K562 treated with DMSO at 1 percent for 12 hours (cell line): ENCODE data around the gene JAML. TPM values are rescaled to one million over a fixed set of nuclear protein-coding genes. Genes with fewer than 3 reads are reported as not detected.

Experiments used
- total RNA-seq: library from RNA; unstranded; fragments of 300-600 nt; gene quantifications from 2 replicates; pipeline ENCODE4 v1.2.3, GENCODE V29; 2022; ENCODE audit not compliant: insufficient read depth

JAML gene
- total RNA-seq = not detected in 2 replicates

GRCh38 chr11:118224511-118225188, at the start of gene JAML:
JAML (minus strand) TSS chr11:118225011; CDS start chr11:118214866, 10,145 bp downstream.

DNA sequence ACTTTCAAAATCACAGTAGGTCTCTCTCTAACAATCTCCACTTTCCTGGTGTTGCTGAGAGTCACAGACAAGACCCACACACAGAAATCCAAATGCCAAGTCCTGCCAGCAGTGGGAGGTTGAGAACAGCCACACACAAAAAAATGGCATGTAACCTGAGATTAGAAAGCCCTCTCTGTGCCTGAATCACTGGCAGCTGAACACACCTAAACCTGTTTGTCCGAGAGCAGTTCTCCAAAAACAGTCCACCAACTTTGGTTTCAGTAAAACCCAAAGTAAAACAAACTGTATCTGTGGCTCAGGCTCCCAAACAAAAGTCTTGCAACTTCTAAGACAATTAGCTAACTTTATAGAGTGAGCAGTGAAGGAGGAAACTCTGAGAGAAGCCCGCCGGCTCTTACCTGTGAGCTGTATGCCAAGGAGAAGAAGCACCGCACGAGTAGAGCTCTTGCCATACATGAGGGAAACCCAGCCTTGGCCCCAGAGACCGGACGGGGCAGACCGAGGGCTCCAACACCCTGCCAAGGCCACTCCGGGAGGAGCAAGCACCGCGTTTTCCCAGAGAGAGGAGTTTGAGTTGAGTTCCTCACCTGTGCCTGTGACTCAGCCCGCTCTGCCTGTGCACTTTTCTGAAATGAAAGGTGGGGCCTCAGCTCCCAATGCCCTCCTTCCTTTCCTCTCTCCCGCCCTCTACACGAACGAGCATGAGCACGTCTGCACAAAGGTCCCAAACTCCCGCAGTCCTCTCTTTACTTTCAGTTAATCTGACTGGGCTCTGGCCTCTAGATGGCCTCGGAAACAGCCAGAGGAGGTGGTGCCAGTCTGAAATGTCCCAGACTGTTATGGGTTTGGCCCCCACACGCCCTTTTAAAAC, 39.1 kb upstream of the JAML start, which contains the start of gene MPZL2:
Gene MPZL2, minus strand, starts transcription at position 603 of the 874 bp plus-strand sequence. Its CDS starts 144 bp downstream, at position 459.

DNA sequence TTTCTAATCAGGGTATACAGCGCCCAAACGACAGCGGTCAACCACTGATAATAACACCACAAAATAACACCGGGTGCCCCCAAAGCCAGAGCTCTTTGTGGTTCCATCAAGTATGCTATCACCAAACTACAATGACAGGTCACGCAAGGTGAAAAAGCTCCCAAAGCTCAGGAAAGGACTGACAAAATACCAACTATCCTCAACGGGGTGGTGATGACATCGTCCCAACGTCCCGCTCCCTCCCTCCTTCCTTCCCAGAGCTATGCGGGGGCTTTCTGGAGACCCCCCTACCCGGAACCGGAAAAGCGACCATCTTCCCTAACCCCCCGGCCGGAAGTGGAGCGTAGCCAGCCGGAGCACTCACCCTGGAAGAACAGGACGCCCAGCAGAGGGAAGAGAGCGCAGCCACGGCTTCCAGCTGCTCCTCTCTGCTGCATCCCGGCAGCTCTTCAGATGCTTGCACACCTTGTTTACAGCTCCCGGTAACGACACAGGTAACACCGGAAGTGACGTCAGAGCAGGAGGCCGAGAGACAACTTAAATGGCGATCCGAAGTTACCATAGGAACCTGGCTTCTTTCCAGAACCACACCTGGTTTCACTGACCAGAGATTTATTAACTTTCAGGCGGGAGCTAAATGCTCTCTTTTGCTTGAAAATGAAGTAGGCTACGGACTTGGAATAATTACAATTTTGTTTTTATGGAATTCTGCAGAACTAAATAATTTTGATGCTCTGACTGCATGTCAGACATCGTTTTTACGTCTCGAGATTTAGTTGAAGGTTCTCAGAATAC, 27.2 kb upstream of the JAML start, which contains the start of gene MPZL3:
Gene MPZL3, minus strand, starts transcription at position 508 of the 795 bp plus-strand sequence. Its CDS starts 71 bp downstream, at position 437.

GRCh38 chr11:118175993-118176777, 48.6 kb downstream of the JAML start, which contains the start of gene SCN2B:
SCN2B (minus strand) TSS chr11:118176639; CDS start chr11:118176431, 208 bp downstream.

GRCh38 chr11:118152552-118153471, 72.0 kb downstream of the JAML start, which contains the start of gene SCN4B:
SCN4B (minus strand) TSS chr11:118152823; CDS start chr11:118152673, 150 bp downstream.

Other genes starting within 250 kb of the JAML start
- gene IL10RA, start 238.6 kb downstream of the JAML start, total RNA-seq = 15.2 and 42.1 TPM in 2 replicates
- gene TMPRSS4, start 147.9 kb downstream of the JAML start, total RNA-seq = 4.0 and 8.4 TPM in 2 replicates
- not detected in 2 replicates for gene SMIM35, start 138.0 kb downstream of the JAML start, total RNA-seq
- not detected in 2 replicates for gene SCN4B, start 72.2 kb downstream of the JAML start, total RNA-seq
- not detected in 2 replicates for gene SCN2B, start 48.4 kb downstream of the JAML start, total RNA-seq
- 2.0 and 4.5 TPM in 2 replicates for gene MPZL3, start 27.4 kb upstream of the JAML start, total RNA-seq
- gene MPZL2, start 39.3 kb upstream of the JAML start, total RNA-seq = 1.4 TPM in 1 of 2 replicates, not detected in the other
- gene CD3E, start 79.7 kb upstream of the JAML start, total RNA-seq = 0.75 and 0.99 TPM in 2 replicates
- 10.2 and 11.7 TPM in 2 replicates for gene CD3D, start 117.7 kb upstream of the JAML start, total RNA-seq
- gene CD3G, start 119.3 kb upstream of the JAML start, total RNA-seq = 1.5 TPM in 1 of 2 replicates, not detected in the other
- gene UBE4A, start 134.6 kb upstream of the JAML start, total RNA-seq = 5.5 and 29.7 TPM in 2 replicates
- 170 and 215 TPM in 2 replicates for gene ATP5MG, start 176.6 kb upstream of the JAML start, total RNA-seq
- gene KMT2A, start 211.5 kb upstream of the JAML start, total RNA-seq = 4.2 and 30.5 TPM in 2 replicates